NOMO-1 treated with dmso at 0.1 percent for 144 hours (cell line): ENCODE data around the gene RANBP9.

Experiments
- DNase-seq: peaks from one replicate; lab custom pipeline; 2025; ENCODE audit not compliant: unreplicated experiment; lab: John Stamatoyannopoulos, UW

The RANBP9 gene

GRCh38 chr6:13572240-13572639, 139.4 kb downstream of the RANBP9 start:
- DNase-seq: no peak
